IMR-90 (cell line): Measurements from ENCODE around the gene GALNT16. TPM values are rescaled to one million over a fixed set of nuclear protein-coding genes. Genes with fewer than 3 reads are reported as not detected.

Experiments used
- ATAC-seq: fragments of 200-7000 bp; cut with Tn5 transposase; 2 replicates; pipeline ENCODE4 v1.9.1; 2020; ENCODE audit warnings: low read depth, mild to moderate bottlenecking, moderate library complexity
- BruUV-seq: library from RNA; stranded (reverse); fragments of 400-500 nt; replicated peaks from 2 replicates; lab custom pipeline; 2021; lab: Mats Ljungman, UMichigan
- CTCF ChIA-PET: fragments of 300-600 bp; formaldehyde crosslinking; extraction: SDS; loops from one replicate; lab custom pipeline; 2021; ENCODE audit warnings: antibody characterized with exemption; lab: Yijun Ruan, JAX
- POLR2A ChIA-PET: fragments of 300-600 bp; sonication (Branson Sonifier 250); formaldehyde crosslinking; loops from one replicate; lab custom pipeline; 2022; ENCODE audit warnings: antibody characterized with exemption; ENCODE audit not compliant: unreplicated experiment; lab: Charles Lee
- DNase-seq: peaks from one replicate; pipeline ENCODE4 v3.0.0; 2013
- H2AFZ ChIP-seq: replicated peaks from 2 replicates; pipeline ENCODE3; 2013; ENCODE audit warnings: low read length, mild to moderate bottlenecking; ENCODE audit not compliant: poor library complexity
- H2AK5ac ChIP-seq: 2 replicates; pipeline ENCODE4 v1.6.1; 2013; ENCODE audit warnings: low read depth, low read length, inconsistent platforms
- H2AK9ac ChIP-seq: replicated peaks from 2 replicates; pipeline ENCODE3; 2013; ENCODE audit warnings: mild to moderate bottlenecking, low read depth, low read length, moderate library complexity; ENCODE audit not compliant: poor library complexity
- H2BK120ac ChIP-seq: 2 replicates; pipeline ENCODE4 v1.6.1; 2013; ENCODE audit warnings: low read depth, low read length, inconsistent platforms
- H2BK15ac ChIP-seq: 3 replicates; pipeline ENCODE4 v1.6.1; 2013; ENCODE audit warnings: low read depth, low read length, inconsistent platforms
- H2BK20ac ChIP-seq: 2 replicates; pipeline ENCODE4 v1.6.1; 2013; ENCODE audit warnings: low read depth, mild to moderate bottlenecking, inconsistent platforms, low read length, moderate library complexity
- H2BK5ac ChIP-seq: 2 replicates; pipeline ENCODE4 v1.6.1; 2013; ENCODE audit warnings: mild to moderate bottlenecking, low read depth, low read length, inconsistent platforms; ENCODE audit not compliant: poor library complexity, severe bottlenecking
- H3K14ac ChIP-seq: replicated peaks from 2 replicates; pipeline ENCODE4 v1.6.1; 2013; ENCODE audit warnings: low read depth, low read length, inconsistent platforms
- H3K18ac ChIP-seq: 2 replicates; pipeline ENCODE4 v1.6.1; 2013; ENCODE audit warnings: low read depth, low read length, control low read depth
- H3K23ac ChIP-seq: 2 replicates; pipeline ENCODE4 v1.6.1; 2013; ENCODE audit warnings: low read depth, low read length, inconsistent platforms
- H3K27ac ChIP-seq: 2 replicates; pipeline ENCODE4 v1.5.1; 2013; ENCODE audit warnings: mild to moderate bottlenecking, control low read depth, low read length; ENCODE audit not compliant: insufficient read depth
- H3K27me3 ChIP-seq: 2 replicates; pipeline ENCODE4 v1.6.1; 2013; ENCODE audit warnings: low read length; ENCODE audit not compliant: control insufficient read depth, insufficient read depth
- H3K36me3 ChIP-seq: 2 replicates; pipeline ENCODE4 v1.6.1; 2013; ENCODE audit warnings: low read length, mixed read lengths; ENCODE audit not compliant: control insufficient read depth, insufficient read depth
- H3K4ac ChIP-seq: 2 replicates; pipeline ENCODE4 v1.6.1; 2013; ENCODE audit warnings: low read depth, low read length, inconsistent platforms
- H3K4me1 ChIP-seq: 2 replicates; pipeline ENCODE4 v1.6.1; 2013; ENCODE audit warnings: low read length, mixed read lengths; ENCODE audit not compliant: control insufficient read depth, insufficient read depth
- H3K4me2 ChIP-seq: 2 replicates; pipeline ENCODE4 v1.6.1; 2013; ENCODE audit warnings: low read depth, mild to moderate bottlenecking, control low read depth, low read length, moderate library complexity
- H3K4me3 ChIP-seq: 2 replicates; pipeline ENCODE4 v1.5.1; 2013; ENCODE audit warnings: low read depth, mild to moderate bottlenecking, control low read depth, low read length, moderate library complexity; ENCODE audit not compliant: insufficient read depth
- H3K56ac ChIP-seq: 2 replicates; pipeline ENCODE4 v1.6.1; 2013; ENCODE audit warnings: low read length, inconsistent platforms; ENCODE audit not compliant: insufficient read depth; ENCODE audit errors: extremely low read depth
- H3K79me1 ChIP-seq, 2 experiments: 2 replicates each; pipeline ENCODE4 v1.6.1; 2013; ENCODE audit warnings: low read length in 2 of 2, inconsistent platforms in 1 of 2, low read depth in 1 of 2
- H3K9ac ChIP-seq: 2 replicates; pipeline ENCODE4 v1.6.1; 2013; ENCODE audit warnings: low read depth, low read length, control low read depth
- H3K9me1 ChIP-seq: 2 replicates; pipeline ENCODE4 v1.6.1; 2013; ENCODE audit warnings: low read length, inconsistent platforms; ENCODE audit not compliant: insufficient read depth
- H3K9me3 ChIP-seq: 2 replicates; pipeline ENCODE4 v1.6.1; 2013; ENCODE audit warnings: low read length; ENCODE audit not compliant: control insufficient read depth, insufficient read depth
- H4K20me1 ChIP-seq: 2 replicates; pipeline ENCODE4 v1.6.1; 2013; ENCODE audit warnings: low read length, inconsistent platforms; ENCODE audit not compliant: insufficient read depth
- H4K5ac ChIP-seq: 2 replicates; pipeline ENCODE4 v1.6.1; 2013; ENCODE audit warnings: mild to moderate bottlenecking, low read depth, low read length, control low read depth
- H4K8ac ChIP-seq, 2 experiments: 2 replicates each; pipeline ENCODE4 v1.6.1; 2013; ENCODE audit warnings: low read depth in 2 of 2, low read length in 2 of 2, control low read depth in 1 of 2, inconsistent platforms in 1 of 2
- H4K91ac ChIP-seq: 2 replicates; pipeline ENCODE4 v1.6.1; 2013; ENCODE audit warnings: low read depth, low read length, inconsistent platforms; ENCODE audit not compliant: insufficient read depth
- BHLHE40 ChIP-seq: fragments of 150-350 bp; IDR thresholded peaks from 2 replicates; pipeline ENCODE4 v1.6.1; 2016; ENCODE audit warnings: mild to moderate bottlenecking, low read depth, low read length
- CEBPB ChIP-seq: IDR thresholded peaks from 2 replicates; pipeline ENCODE4 v1.6.1; 2012; ENCODE audit warnings: low read depth, low read length, improper control_type of control experiment
- CHD1 ChIP-seq: IDR thresholded peaks from 2 replicates; pipeline ENCODE4 v1.6.1; 2012; ENCODE audit warnings: low read depth, low read length, improper control_type of control experiment
- CTCF ChIP-seq: conservative IDR thresholded peaks from 2 replicates; pipeline ENCODE4 v1.5.1; 2012; ENCODE audit warnings: mild to moderate bottlenecking, low read depth, low read length, improper control_type of control experiment
- FOS ChIP-seq: fragments of 150-350 bp; IDR thresholded peaks from 2 replicates; pipeline ENCODE4 v1.6.1; 2016; ENCODE audit warnings: low read depth, low read length
- MAFK ChIP-seq: IDR thresholded peaks from 2 replicates; pipeline ENCODE4 v1.6.1; 2012; ENCODE audit warnings: low read depth, low read length, improper control_type of control experiment
- MAZ ChIP-seq: IDR thresholded peaks from 2 replicates; pipeline ENCODE4 v1.6.1; 2012; ENCODE audit warnings: low read depth, mild to moderate bottlenecking, low read length, improper control_type of control experiment, moderate library complexity, borderline replicate concordance
- MXI1 ChIP-seq: IDR thresholded peaks from 2 replicates; pipeline ENCODE4 v1.6.1; 2012; ENCODE audit warnings: low read depth, mild to moderate bottlenecking, low read length, moderate library complexity, borderline replicate concordance
- NFE2L2 ChIP-seq: fragments of 150-350 bp; IDR thresholded peaks from 2 replicates; pipeline ENCODE4 v1.6.1; 2016; ENCODE audit warnings: low read depth, mild to moderate bottlenecking, low read length
- POLR2A ChIP-seq: IDR thresholded peaks from 2 replicates; pipeline ENCODE4 v1.6.1; 2012; ENCODE audit warnings: mild to moderate bottlenecking, low read depth, low read length
- RAD21 ChIP-seq: IDR thresholded peaks from 2 replicates; pipeline ENCODE4 v1.6.1; 2012; ENCODE audit warnings: low read length, improper control_type of control experiment
- RCOR1 ChIP-seq: IDR thresholded peaks from 2 replicates; pipeline ENCODE4 v1.6.1; 2012; ENCODE audit warnings: mild to moderate bottlenecking, low read length, improper control_type of control experiment; ENCODE audit not compliant: insufficient replicate concordance
- RFX5 ChIP-seq: IDR thresholded peaks from 2 replicates; pipeline ENCODE4 v1.8.0; 2012; ENCODE audit warnings: low read depth, mild to moderate bottlenecking, low read length, moderate library complexity
- SMC3 ChIP-seq: fragments of 150-350 bp; IDR thresholded peaks from 2 replicates; pipeline ENCODE4 v1.6.1; 2016; ENCODE audit warnings: low read depth, mild to moderate bottlenecking, antibody characterized with exemption, low read length, moderate library complexity
- USF2 ChIP-seq: fragments of 150-350 bp; IDR thresholded peaks from 2 replicates; pipeline ENCODE4 v1.6.1; 2017; ENCODE audit warnings: mild to moderate bottlenecking, antibody characterized with exemption, low read length, low read depth
- WGBS, 2 experiments: methylation state at CpG; one replicate each; pipeline versions ENCODE4 v1.1.5 to v1.1.7; 2013; ENCODE audit warnings: missing lambda C conversion rate in 2 of 2; ENCODE audit not compliant: insufficient read length in 1 of 2; ENCODE audit errors: extremely low coverage in 2 of 2; 5-methylcytosine and 5-hydroxymethylcytosine counted together
- dilution Hi-C: fragments of 300-500 bp; cut with HindIII; formaldehyde crosslinking; loops from one replicate; pipeline ENCODE4 v1.14.3; 2018; ENCODE audit warnings: low sequenced_read_pairs; ENCODE audit not compliant: unreplicated experiment
- in situ Hi-C: fragments of 300-500 bp; cut with MboI; formaldehyde crosslinking; loops from 3 replicates; pipeline ENCODE4 v1.14.3; 2019; ENCODE audit warnings: low sequenced_read_pairs, inconsistent platforms, mixed read lengths
- intact Hi-C: fragments of 100-400 bp; cut with micrococcal nuclease; formaldehyde crosslinking; loops from 2 replicates; pipeline ENCODE4 v1.10.0; 2022
- polyA plus RNA-seq, 3 experiments: library from polyadenylated mRNA; depleted of rRNA; stranded (reverse); fragments of >200 nt; gene quantifications; 2 replicates each; pipeline ENCODE4 v1.2.3, GENCODE V29; 2012; ENCODE audit warnings: low replicate concordance in 1 of 3
- total RNA-seq: library from RNA; depleted of rRNA; stranded (reverse); fragments of >200 nt; gene quantifications from 2 replicates; pipeline ENCODE4 v1.2.3, GENCODE V29; 2012

GALNT16 gene
- total and polyA plus RNA-seq, 2 of the 4 experiments (the other 2 are of a cell fraction) = 0.36 to 1.5 TPM

DNA sequence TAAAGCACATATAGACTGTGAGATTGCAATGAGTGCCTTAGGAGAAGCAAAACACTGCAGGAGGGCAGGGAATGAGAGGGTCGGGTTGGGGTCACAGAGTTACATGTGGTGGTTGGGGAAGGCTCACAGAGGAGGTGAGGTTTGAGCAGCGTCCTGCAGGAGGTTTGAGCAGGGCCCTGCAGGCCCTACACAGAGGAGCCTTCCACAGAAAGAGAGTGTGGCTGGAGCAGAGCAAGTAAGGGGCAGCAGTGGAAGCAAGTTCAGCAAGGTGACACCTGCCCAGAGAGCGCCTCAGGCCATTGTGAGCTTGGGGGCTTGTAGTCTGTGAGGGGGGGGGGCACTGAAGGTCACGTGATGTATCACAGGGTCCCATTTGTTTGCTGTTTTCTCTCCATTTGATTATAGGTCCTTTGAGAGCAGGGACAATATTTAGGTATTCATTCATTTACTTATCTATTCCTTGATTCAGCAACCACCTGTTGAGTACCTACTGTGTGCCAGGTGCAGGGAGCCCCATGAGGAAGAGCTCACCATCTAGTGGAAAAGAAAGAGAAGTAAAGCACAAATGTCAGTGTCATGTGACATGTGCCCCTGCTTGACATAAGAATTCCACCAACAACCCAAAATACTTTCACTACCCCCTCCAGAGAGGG lies 56.6 kb downstream of the GALNT16 start:
- ChIA-PET CTCF (interaction anchor here (0.6 to 0.7 kb wide), 4 partner anchors 25 to 66 kb away, joined by 3 to 4 read pairs (median 3); no protein-coding TSS in a partner anchor), POLR2A (interaction anchor here (0.6 kb wide), 1 partner anchor 16 kb away, joined by 5 read pairs; no protein-coding TSS in a partner anchor)
- intact Hi-C loops (loop anchor here (5.0 kb wide), 1 partner anchor 49 kb away; no protein-coding TSS in a partner anchor), dilution Hi-C loops (no loop called here), in situ Hi-C loops (no loop called here)
- Histone ChIP-seq H2BK20ac (no peak overlapping the region), H3K9me3 (no peaks in the 10 kb centered on the region), H3K27ac (peak overlapping the region; percentile 3; the same call in 1 of the 2 replicates), H3K27me3 (peaks cover under 1% of the 10 kb centered on the region; the same call in 1 of the 2 replicates), H4K20me1 (peaks cover 7% of the 10 kb centered on the region; the same call in 1 of the 2 replicates), H2BK120ac (peak overlapping the region; percentile 5; the same call in 1 of the 2 replicates), H3K9me1 (peaks cover 24% of the 10 kb centered on the region), H2AFZ (no peak overlapping the region), H4K91ac (no peak overlapping the region), H3K36me3 (no peaks in the 10 kb centered on the region), H3K56ac (no peak overlapping the region), H3K18ac (no peak overlapping the region; the same call in 1 of the 2 replicates), H3K4me2 (no peak overlapping the region), H3K4ac (0 out of 2 replicates have a peak overlapping the region, but pooled peaks have one; percentile 4), H3K23ac (no peak overlapping the region), H2AK9ac (no peak overlapping the region), H3K14ac (no peak overlapping the region), H3K4me3 (no peak overlapping the region), H2AK5ac (peak overlapping the region; percentile 7; the same call in 1 of the 2 replicates), H4K8ac (no peak overlapping the region), H3K79me1 (no peaks in the 10 kb centered on the region), H2BK5ac (no peak overlapping the region), H4K5ac (no peak overlapping the region), H3K9ac (no peak overlapping the region), H2BK15ac (no peak overlapping the region), H3K4me1 (peaks cover 11% of the 10 kb centered on the region)
- no CpG with 5 or more reads among the region's 4 CpGs for WGBS, 2 experiments
- no peak for TF ChIP-seq POLR2A
- TF ChIP-seq RAD21 = no peak
- no peak for TF ChIP-seq SMC3
- no peak for TF ChIP-seq CEBPB
- TF ChIP-seq NFE2L2 = no peak
- no peak for TF ChIP-seq USF2
- TF ChIP-seq FOS = no peak
- no peak for TF ChIP-seq CTCF
- no peak for TF ChIP-seq CHD1
- no peak for TF ChIP-seq MAFK
- TF ChIP-seq RFX5 = no peak
- TF ChIP-seq RCOR1 = no peak
- no peak for TF ChIP-seq MXI1
- no peak for TF ChIP-seq BHLHE40
- no peak for TF ChIP-seq MAZ
- ATAC-seq = no peak
- BruUV-seq = no TSS peak
- DNase-seq = no peak
